ENCODE data around the gene LINGO1.

Gene LINGO1

GRCh38 chr15:77628010-77628409 lies 4.7 kb downstream of the LINGO1 start:
- H3K4me1 ChIP-seq = peaks cover 12% of the 10 kb centered on the region
- TF ChIP-seq, protein P1, sequence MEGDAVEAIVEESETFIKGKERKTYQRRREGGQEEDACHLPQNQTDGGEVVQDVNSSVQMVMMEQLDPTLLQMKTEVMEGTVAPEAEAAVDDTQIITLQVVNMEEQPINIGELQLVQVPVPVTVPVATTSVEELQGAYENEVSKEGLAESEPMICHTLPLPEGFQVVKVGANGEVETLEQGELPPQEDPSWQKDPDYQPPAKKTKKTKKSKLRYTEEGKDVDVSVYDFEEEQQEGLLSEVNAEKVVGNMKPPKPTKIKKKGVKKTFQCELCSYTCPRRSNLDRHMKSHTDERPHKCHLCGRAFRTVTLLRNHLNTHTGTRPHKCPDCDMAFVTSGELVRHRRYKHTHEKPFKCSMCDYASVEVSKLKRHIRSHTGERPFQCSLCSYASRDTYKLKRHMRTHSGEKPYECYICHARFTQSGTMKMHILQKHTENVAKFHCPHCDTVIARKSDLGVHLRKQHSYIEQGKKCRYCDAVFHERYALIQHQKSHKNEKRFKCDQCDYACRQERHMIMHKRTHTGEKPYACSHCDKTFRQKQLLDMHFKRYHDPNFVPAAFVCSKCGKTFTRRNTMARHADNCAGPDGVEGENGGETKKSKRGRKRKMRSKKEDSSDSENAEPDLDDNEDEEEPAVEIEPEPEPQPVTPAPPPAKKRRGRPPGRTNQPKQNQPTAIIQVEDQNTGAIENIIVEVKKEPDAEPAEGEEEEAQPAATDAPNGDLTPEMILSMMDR (IDR thresholded peaks at IDR 0.05; ENCODE audit: low read depth, low read length) = no peak
- peaks cover 17% of the 10 kb centered on the region for H3K27me3 ChIP-seq
- no peak overlapping the region for H3K4me3 ChIP-seq (ENCODE audit: low read depth, low read length)
- DNase-seq = no peak
- H3K9me3 ChIP-seq = no peaks in the 10 kb centered on the region
- H3K36me3 ChIP-seq = no peaks in the 10 kb centered on the region

DNA sequence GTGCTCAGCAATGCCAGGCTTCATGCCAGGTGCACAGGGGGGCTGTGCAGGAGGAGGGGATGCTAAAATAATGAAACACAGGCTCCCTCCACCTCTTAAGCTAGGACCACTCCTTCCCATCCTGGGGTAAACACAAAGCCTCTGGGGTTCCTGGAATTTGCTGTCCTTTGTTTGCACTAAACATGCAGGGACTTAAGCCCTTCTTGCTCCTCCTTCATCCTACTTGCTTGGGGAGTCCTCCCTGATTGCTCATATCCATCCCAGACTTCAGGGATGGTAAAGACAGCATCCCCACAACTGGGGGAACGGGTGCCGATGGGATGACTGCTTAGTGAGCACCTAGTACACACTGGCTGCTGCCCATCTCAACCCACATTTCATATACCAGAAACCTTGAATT lies 5.1 kb downstream of the LINGO1 start:
- H3K36me3 ChIP-seq = no peaks in the 10 kb centered on the region
- H3K9me3 ChIP-seq = no peaks in the 10 kb centered on the region
- TF ChIP-seq, protein P1 (IDR thresholded peaks at IDR 0.05; ENCODE audit: low read depth, low read length) = no peak
- no peak for DNase-seq
- no peak overlapping the region for H3K4me3 ChIP-seq (ENCODE audit: low read depth, low read length)
- peaks cover 12% of the 10 kb centered on the region for H3K4me1 ChIP-seq
- H3K27me3 ChIP-seq = peaks cover 13% of the 10 kb centered on the region

DNA sequence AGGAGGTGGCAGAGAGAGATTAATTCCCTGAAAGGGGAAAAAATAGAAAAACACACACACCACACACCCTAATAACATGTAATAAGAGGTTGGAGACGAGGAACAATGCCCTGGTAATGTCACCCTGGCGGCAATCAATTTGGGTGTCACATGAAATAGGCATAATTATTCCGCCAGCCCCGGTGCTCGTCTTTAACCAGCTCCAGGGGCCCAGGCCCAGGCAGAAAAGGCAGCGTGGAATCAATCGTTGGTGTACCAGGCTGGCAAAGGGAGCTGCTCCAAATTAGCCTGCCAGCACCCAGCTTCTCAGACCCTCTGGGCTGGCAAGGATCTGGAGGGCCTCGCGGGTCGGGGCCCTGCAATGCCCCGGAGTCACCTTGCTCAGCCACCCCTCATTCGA lies 5.6 kb downstream of the LINGO1 start:
- Histone ChIP-seq H3K36me3 (no peaks in the 10 kb centered on the region), H3K4me1 (peaks cover 12% of the 10 kb centered on the region), H3K9me3 (no peaks in the 10 kb centered on the region), H3K4me3 (ENCODE audit: low read depth, low read length) (no peak overlapping the region), H3K27me3 (peaks cover 9% of the 10 kb centered on the region)
- DNase-seq = no peak
- TF ChIP-seq, protein P1 (IDR thresholded peaks at IDR 0.05; ENCODE audit: low read depth, low read length) = no peak

GRCh38 chr15:77626002-77626401 lies 6.7 kb downstream of the LINGO1 start:
- Histone ChIP-seq H3K4me3 (ENCODE audit: low read depth, low read length) (no peak overlapping the region), H3K36me3 (no peaks in the 10 kb centered on the region), H3K4me1 (peaks cover 12% of the 10 kb centered on the region), H3K9me3 (no peaks in the 10 kb centered on the region), H3K27me3 (no peaks in the 10 kb centered on the region)
- TF ChIP-seq, protein P1 (IDR thresholded peaks at IDR 0.05; ENCODE audit: low read depth, low read length) = no peak
- no peak for DNase-seq

- Histone ChIP-seq H3K9me3 (no peaks in the 10 kb centered on the region), H3K4me3 (ENCODE audit: low read depth, low read length) (no peak overlapping the region), H3K4me1 (peaks cover 9% of the 10 kb centered on the region), H3K36me3 (no peaks in the 10 kb centered on the region), H3K27me3 (no peaks in the 10 kb centered on the region)
- DNase-seq = no peak
- TF ChIP-seq, protein P1 (IDR thresholded peaks at IDR 0.05; ENCODE audit: low read depth, low read length) = no peak
These were observed 7.3 kb downstream of the LINGO1 start for GRCh38 chr15:77625376-77625775.

DNA sequence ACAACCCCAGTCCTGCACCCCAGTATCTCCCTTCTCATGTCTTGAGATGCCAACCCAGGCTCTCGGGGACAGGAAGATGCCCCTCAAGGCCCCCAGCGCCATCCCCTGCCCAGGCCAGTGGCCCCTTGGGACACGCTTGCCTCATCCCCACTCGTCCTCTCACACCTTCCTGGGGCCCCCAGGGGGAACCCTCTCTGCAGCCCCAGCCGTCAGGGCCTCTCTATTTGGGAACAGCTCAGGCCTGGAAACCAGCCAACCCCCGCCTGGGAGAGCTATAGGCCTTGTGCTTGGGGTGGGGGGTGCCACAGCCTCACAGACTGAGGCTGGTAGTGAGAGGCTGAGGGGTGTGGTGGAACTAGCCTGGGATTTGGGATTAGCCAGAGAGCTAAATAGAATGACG lies 7.8 kb downstream of the LINGO1 start:
- no peaks in the 10 kb centered on the region for H3K27me3 ChIP-seq
- H3K4me3 ChIP-seq (ENCODE audit: low read depth, low read length) = no peak overlapping the region
- H3K4me1 ChIP-seq = peaks cover 6% of the 10 kb centered on the region
- H3K9me3 ChIP-seq = no peaks in the 10 kb centered on the region
- no peak for DNase-seq
- TF ChIP-seq, protein P1 (IDR thresholded peaks at IDR 0.05; ENCODE audit: low read depth, low read length) = no peak
- H3K36me3 ChIP-seq = no peaks in the 10 kb centered on the region

Data from BE2C (cell line).